Neutrophil (primary cell): ENCODE data around the gene ZNF302.

ENCODE experiments used
- H3K27ac ChIP-seq: fragments of 200-600 bp; sonication (generic); 2 replicates; pipeline ENCODE4 v1.5.1; 2016; ENCODE audit warnings: mild to moderate bottlenecking, moderate library complexity
- H3K27me3 ChIP-seq: fragments of 200-600 bp; sonication (generic); 2 replicates; pipeline ENCODE4 v1.6.0; 2016; ENCODE audit warnings: mild to moderate bottlenecking
- H3K36me3 ChIP-seq: fragments of 200-600 bp; sonication (generic); 2 replicates; pipeline ENCODE4 v1.5.1; 2017
- H3K4me1 ChIP-seq, 2 experiments: fragments of 200-600 bp in 1 of 2; sonication (generic) in 1 of 2; 1 replicate in 1 of 2; 2 replicates in 1 of 2; pipeline versions ENCODE4 v1.5.1 to v1.6.1; 2013 to 2016; ENCODE audit warnings: low read depth in 1 of 2, low read length in 1 of 2, mild to moderate bottlenecking in 1 of 2, moderate library complexity in 1 of 2; ENCODE audit not compliant: control insufficient read depth in 1 of 2, insufficient read depth in 1 of 2
- H3K4me3 ChIP-seq, 2 experiments: fragments of 200-600 bp in 1 of 2; sonication (generic) in 1 of 2; 1 replicate in 1 of 2; 2 replicates in 1 of 2; pipeline ENCODE4 v1.5.1; 2013 to 2016; ENCODE audit warnings: low read depth in 1 of 2, low read length in 1 of 2, mild to moderate bottlenecking in 1 of 2, moderate library complexity in 1 of 2
- H3K9me3 ChIP-seq: fragments of 200-600 bp; sonication (generic); 2 replicates; pipeline ENCODE4 v1.5.1; 2016
- TF ChIP-seq, protein P1 (sequence below): fragments of 200-600 bp; sonication (generic); IDR thresholded peaks from 2 replicates; pipeline ENCODE4 v1.5.1; 2016; ENCODE audit warnings: antibody characterized with exemption

Gene ZNF302

GRCh38 chr19:34715357-34715756, 37.9 kb downstream of the ZNF302 start:
- TF ChIP-seq, protein P1, sequence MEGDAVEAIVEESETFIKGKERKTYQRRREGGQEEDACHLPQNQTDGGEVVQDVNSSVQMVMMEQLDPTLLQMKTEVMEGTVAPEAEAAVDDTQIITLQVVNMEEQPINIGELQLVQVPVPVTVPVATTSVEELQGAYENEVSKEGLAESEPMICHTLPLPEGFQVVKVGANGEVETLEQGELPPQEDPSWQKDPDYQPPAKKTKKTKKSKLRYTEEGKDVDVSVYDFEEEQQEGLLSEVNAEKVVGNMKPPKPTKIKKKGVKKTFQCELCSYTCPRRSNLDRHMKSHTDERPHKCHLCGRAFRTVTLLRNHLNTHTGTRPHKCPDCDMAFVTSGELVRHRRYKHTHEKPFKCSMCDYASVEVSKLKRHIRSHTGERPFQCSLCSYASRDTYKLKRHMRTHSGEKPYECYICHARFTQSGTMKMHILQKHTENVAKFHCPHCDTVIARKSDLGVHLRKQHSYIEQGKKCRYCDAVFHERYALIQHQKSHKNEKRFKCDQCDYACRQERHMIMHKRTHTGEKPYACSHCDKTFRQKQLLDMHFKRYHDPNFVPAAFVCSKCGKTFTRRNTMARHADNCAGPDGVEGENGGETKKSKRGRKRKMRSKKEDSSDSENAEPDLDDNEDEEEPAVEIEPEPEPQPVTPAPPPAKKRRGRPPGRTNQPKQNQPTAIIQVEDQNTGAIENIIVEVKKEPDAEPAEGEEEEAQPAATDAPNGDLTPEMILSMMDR, result no peak
- Histone ChIP-seq H3K9me3 (peaks cover 17% of the 10 kb centered on the region), H3K27ac (no peak overlapping the region), H3K36me3 (no peaks in the 10 kb centered on the region), H3K27me3 (peaks cover 11% of the 10 kb centered on the region), H3K4me1 (no peaks in the 10 kb centered on the region), H3K4me3 (no peak overlapping the region)

GRCh38 chr19:34722353-34722752, 44.9 kb downstream of the ZNF302 start:
- Histone ChIP-seq H3K27me3 (peaks cover 20% of the 10 kb centered on the region), H3K36me3 (no peaks in the 10 kb centered on the region), H3K9me3 (no peaks in the 10 kb centered on the region), H3K4me1 (no peaks in the 10 kb centered on the region), H3K4me3 (no peak overlapping the region), H3K27ac (no peak overlapping the region)
- TF ChIP-seq, protein P1, result no peak

- H3K27ac ChIP-seq, result no peak overlapping the region
- no peaks in the 10 kb centered on the region for H3K4me1 ChIP-seq
- no peak overlapping the region for H3K4me3 ChIP-seq
- no peaks in the 10 kb centered on the region for H3K9me3 ChIP-seq
- no peaks in the 10 kb centered on the region for H3K36me3 ChIP-seq
- TF ChIP-seq, protein P1, result no peak
- H3K27me3 ChIP-seq, result peaks cover 11% of the 10 kb centered on the region
These were observed 47.9 kb downstream of the ZNF302 start for GRCh38 chr19:34725400-34725799.

DNA sequence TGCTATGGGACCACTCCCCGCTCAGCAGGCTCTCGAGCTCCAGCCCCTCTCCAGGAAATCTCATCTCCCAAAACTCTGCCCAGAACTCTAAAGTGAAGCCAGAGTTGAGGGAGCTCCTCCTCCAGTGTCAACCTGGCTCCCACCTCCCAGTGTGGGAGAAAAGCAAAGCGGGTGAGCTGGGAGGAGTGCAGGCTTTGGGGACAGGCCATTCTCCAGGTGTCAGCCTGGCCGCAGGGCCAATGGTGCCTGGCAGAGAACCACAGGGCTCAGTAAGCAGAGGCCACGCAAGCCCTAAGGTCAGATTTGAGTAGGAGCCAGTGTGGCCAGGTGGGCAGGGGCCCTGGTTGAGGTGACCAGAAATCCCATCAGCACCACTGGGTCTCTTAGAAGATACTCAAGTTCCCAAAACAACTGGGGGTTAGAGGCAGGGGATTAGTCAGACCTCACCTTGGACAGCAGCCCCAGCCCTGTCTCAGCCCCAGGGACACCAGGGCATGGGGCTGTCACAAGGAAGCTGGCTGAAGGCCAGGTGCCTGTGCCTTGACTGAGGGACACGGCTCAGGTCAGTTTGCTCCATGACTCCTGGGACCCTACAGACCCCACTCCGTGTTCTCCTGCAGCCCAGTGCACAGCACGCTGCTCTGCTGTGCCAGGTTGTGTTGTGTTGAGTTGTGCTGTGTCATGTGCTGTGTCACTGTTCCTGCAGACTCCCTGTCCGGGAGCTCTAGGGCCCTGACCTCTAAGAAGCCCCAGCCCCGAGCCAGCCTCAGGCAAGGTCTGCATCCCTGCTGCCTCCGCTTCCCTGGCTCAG, 53.7 kb downstream of the ZNF302 start:
- H3K36me3 ChIP-seq, result peaks cover 3% of the 10 kb centered on the region
- H3K9me3 ChIP-seq, result no peaks in the 10 kb centered on the region
- H3K27me3 ChIP-seq, result peaks cover 5% of the 10 kb centered on the region
- TF ChIP-seq, protein P1, result no peak
- no peak overlapping the region for H3K4me3 ChIP-seq
- peaks cover 14 to 16% of the 10 kb centered on the region in 2 experiments for H3K4me1 ChIP-seq
- H3K27ac ChIP-seq, result no peak overlapping the region

- Histone ChIP-seq H3K27me3 (peaks cover 3% of the 10 kb centered on the region), H3K9me3 (no peaks in the 10 kb centered on the region), H3K4me3 (no peak overlapping the region), H3K36me3 (peaks cover 3% of the 10 kb centered on the region), H3K27ac (no peak overlapping the region), H3K4me1 (peaks cover 14 to 16% of the 10 kb centered on the region in 2 experiments)
- TF ChIP-seq, protein P1, result no peak
These were observed 54.5 kb downstream of the ZNF302 start for GRCh38 chr19:34731964-34732363.
